LNCAP (cell line): ENCODE measurements around the gene STK38L.

Experiments
- TF ChIP-seq, protein P1 (sequence below): fragments of 450-650 bp; IDR thresholded peaks from 2 replicates; pipeline ENCODE4 v1.5.1; 2017; ENCODE audit warnings: mild to moderate bottlenecking

STK38L gene

DNA sequence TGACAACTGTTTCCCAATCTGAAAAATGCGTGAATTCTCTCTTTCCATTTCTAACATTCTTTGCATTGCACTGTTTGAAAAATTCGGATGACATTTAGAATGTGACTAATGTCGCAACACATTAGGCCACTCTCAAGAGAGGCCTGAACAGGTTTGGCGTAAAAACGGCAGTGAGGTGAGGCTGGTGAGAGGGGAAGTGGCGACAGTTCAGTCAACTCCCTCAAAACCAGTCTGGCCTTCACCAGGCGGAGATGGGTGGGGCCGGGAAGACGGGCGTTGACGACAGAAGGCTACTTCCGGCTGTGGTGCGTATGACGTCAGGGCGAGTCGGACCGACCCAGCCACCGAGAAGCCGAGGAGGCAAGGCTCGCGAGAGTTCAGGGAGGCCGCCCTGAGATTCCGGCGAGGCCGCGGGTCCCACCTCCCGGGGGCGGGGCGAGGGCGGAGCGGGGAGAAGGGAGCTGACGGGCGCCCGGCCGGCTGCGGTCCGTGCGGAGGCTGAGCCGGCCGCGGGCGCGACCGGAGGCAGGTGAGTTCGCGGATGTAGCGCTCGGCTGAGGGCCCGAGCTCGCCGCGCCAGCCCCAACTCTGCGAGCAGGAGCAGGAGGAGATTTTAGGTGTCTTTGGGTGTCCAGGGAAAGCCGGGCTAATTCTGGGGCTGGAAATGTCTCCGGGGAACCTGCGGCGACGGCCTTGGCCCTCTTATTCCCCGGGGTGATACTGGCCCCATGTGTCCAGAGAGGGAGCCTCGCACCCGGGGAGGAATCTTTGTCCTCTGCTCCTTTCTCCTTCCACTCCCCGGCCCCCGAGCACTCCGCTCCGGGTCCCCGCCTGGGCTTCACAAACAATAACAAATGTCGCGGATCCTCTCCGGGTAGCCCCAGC is at the start of gene STK38L:
Gene STK38L, plus strand, starts transcription at position 483 of the 885 bp plus-strand sequence. CDS start 53,435 bp downstream, outside the sequence.
- TF ChIP-seq, protein P1, sequence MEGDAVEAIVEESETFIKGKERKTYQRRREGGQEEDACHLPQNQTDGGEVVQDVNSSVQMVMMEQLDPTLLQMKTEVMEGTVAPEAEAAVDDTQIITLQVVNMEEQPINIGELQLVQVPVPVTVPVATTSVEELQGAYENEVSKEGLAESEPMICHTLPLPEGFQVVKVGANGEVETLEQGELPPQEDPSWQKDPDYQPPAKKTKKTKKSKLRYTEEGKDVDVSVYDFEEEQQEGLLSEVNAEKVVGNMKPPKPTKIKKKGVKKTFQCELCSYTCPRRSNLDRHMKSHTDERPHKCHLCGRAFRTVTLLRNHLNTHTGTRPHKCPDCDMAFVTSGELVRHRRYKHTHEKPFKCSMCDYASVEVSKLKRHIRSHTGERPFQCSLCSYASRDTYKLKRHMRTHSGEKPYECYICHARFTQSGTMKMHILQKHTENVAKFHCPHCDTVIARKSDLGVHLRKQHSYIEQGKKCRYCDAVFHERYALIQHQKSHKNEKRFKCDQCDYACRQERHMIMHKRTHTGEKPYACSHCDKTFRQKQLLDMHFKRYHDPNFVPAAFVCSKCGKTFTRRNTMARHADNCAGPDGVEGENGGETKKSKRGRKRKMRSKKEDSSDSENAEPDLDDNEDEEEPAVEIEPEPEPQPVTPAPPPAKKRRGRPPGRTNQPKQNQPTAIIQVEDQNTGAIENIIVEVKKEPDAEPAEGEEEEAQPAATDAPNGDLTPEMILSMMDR, result peak; percentile 23; the same call in 1 of the 2 replicates

DNA sequence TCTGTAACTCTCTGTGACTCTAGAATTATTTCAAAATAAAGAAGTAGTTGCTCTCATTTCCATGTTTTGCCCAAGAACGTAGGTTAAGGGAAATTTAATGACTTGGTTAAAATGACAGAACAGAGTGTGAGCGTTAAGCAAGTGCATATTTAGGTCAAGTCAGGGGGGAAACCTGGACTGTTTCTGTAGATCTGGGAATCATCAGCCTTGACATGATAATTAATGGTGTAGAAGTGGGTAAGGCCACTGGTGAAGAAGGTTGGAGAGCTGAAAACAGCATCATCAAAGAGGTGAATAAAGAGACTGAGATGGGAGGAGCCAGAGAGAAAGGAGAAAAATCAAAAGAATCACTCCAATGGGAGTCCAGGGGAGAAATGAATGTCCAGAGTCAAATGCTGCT is 49.4 kb upstream of the STK38L start:
- TF ChIP-seq, protein P1, result no peak

DNA sequence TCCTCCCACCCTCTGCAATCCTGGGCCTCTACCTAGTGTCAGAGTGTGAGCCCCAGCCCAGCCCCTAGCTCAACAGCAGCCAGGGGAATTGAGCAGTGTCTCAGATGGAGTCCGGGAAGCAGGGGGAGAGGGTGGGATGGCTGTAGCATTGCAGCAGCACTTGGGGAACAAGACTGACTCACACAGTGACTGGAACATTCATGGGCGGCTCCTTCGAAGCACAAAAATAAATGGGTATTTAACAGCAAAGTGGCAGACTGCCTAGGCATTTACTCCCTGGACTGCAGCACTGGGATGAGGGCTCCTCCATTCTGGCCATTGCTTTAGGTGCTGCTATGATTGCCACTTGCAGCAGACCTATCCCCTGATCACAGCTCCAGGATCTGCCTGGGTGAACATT is 46.0 kb upstream of the STK38L start:
- TF ChIP-seq, protein P1, result no peak

DNA sequence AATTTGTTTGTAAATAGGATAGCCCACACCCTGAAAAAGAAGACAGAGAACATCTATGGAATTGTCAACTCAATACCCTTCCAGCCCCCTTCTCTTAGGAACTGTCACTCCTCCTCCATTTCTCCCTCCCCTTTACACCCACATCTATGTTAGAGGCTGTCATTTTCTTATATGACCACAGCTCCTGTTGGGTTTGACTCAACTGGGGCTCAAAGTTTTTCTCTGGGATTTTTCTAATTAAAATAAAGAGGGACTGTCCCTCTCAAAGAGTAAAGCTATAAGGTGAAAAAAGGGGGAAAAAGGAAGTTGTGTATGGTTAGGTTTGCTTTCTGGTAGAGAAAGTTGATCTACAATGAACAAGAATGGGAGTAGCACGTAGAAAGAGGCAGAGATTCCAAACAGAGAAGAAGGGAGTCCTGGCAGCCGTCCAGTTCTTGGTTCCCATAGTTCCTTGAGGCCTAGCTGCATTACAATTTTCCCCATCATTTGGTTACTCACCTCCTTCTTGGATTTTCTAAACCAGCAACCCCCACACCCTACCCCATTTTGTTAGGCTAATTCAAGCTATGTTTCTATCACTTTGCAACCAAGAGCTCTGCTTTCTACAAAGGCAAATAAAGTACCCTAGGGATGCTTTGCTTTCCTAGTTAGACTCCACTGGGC is 44.3 kb upstream of the STK38L start:
- TF ChIP-seq, protein P1, result no peak

DNA sequence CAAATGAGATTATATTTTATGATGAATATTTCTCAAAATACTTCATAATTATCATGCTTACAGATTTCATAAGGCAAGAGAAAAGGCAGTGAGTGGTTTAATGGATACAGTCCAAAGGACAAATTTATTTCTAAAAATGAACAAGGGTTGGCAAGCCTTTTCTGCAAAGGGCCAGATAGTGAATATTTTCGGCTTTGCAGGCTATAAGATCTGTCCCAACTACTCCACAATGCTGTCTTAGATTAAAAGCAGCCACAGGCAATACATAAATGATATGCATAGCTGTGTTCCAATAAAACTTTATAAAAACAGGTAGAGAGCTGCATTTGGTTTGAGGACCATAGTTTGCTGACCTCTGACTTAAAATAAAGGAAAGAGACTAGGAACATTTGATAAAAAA is 42.9 kb upstream of the STK38L start:
- TF ChIP-seq, protein P1, result no peak

DNA sequence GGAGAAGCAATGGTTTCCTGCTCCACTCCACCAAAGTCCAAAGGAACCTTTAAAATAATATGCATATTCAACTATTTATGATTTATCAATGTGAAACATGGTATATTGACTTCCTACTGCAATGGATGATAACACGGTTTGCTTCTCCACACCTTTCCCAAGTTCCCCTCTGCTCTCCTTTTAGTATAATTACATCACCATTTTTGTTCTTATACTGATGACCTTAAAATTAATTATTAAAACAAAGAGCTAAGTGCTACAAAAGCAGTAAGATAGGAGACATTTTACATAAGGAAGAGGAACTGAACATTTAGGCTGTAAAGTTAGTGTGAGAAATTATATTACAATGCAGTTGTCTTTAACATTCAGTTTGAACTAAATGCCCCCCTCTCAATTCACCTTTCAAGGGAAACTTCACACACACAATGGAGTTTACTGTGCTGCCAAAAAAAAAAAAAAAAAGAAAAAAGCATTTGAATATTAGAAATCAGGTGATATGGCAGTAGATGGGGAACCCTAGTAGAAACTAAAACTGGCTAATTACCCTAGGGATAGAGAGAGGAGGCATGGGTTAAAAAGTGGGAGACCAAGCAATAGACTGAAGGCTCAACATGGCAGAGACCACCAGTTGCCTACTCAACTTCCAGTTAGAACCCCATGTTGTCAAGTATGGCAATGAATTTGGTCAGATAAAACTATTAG is 37.1 kb upstream of the STK38L start:
- TF ChIP-seq, protein P1, result no peak

DNA sequence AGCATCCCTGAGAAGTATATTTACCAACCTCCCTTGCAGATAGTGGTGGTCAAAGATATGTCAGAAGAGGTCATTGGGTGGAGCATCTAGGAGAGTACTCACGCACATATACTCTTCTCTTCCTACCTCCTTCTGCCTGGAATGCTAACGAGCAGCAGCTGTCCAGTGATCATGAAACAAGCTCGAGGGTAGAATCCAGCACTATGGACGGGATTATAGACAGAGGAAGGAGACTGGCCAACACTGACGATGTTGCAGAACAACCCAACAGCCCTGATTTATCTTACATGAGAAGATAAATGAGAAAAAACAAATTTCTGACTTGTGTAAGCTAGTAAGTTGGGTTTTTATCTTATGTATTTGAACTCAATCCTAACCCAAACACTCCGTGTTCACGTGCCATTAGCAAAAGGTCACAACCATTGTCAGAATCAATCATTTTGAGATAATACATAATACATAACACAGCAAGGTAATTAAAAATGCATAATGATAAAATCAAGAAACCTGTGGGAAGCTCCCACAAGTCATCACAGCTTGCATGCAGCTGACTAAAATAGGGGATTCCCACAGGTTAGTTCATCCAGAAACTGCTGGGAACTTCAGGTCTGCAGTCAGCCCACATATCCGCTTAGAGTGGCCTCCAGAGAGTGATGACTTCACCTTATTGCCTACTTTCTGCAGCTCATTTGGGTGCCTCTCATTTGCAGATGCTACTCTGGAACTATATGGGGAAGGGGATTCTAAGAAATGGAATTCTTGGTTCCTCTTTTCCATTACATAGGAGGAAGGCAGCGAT is 36.3 kb upstream of the STK38L start:
- TF ChIP-seq, protein P1, result no peak
